Choroid plexus epithelial cell (primary cell): ENCODE data around the gene ZFP36L1.

ENCODE experiments used
- DNase-seq: peaks from one replicate; pipeline ENCODE4 v3.0.0-alpha.2; 2010; ENCODE audit warnings: low read depth
- H3K4me3 ChIP-seq: 2 replicates; pipeline ENCODE4 v1.5.1; 2011; ENCODE audit warnings: low read depth, mild to moderate bottlenecking, control low read depth, low read length, moderate library complexity
- TF ChIP-seq, protein P1 (sequence below): conservative IDR thresholded peaks from 2 replicates; pipeline ENCODE4 v1.5.1; 2011; ENCODE audit warnings: low read depth, mild to moderate bottlenecking, control low read depth, inconsistent platforms, low read length, moderate library complexity

The ZFP36L1 gene

DNA sequence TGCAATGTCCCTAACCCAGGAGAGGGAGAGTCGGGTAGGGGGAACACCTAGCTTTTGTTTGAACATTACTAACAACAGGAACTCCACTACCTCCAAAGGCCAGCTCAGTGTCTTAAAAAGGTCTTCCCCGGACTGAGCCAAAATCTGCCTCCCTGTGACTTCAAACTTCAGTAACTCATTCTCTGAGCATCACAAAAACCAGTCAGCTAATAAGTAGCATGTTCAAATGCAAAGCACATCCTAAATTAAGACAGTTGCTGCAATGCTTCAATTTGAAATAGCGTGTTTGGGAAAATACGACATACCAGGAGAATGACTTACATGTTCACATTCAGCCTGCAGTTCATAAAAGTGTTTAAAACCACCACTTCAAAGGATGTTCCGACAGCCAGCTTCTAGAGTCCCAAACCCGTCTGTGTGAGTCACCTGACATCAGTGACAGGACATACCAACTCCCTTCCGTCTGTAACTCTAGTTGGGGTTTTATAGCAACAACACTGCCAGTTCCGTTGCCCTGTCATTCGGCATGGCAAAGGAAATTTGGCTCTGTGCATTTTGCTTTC is 13.0 kb downstream of the ZFP36L1 start:
- H3K4me3 ChIP-seq, result no peak overlapping the region
- TF ChIP-seq, protein P1, sequence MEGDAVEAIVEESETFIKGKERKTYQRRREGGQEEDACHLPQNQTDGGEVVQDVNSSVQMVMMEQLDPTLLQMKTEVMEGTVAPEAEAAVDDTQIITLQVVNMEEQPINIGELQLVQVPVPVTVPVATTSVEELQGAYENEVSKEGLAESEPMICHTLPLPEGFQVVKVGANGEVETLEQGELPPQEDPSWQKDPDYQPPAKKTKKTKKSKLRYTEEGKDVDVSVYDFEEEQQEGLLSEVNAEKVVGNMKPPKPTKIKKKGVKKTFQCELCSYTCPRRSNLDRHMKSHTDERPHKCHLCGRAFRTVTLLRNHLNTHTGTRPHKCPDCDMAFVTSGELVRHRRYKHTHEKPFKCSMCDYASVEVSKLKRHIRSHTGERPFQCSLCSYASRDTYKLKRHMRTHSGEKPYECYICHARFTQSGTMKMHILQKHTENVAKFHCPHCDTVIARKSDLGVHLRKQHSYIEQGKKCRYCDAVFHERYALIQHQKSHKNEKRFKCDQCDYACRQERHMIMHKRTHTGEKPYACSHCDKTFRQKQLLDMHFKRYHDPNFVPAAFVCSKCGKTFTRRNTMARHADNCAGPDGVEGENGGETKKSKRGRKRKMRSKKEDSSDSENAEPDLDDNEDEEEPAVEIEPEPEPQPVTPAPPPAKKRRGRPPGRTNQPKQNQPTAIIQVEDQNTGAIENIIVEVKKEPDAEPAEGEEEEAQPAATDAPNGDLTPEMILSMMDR, result no peak
- peak; percentile 73 for DNase-seq

DNA sequence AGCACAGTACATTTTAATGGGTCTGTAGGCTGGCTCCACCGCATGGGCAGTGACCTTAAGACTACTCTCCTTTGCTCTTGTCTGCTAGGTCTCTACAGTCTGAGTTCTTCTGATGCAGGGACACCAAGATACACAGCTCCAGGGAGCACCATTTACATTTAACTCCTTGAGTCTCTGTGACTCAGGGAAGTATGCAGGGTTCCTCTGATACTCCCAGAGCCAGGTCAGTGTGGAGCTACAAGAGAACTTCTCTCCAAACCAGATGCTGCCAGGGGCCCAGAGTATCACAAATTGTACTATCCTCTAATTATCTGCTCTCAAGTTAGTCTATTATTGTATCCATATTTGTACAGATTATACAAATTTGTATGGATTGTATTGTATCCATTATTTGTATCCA is 15.2 kb downstream of the ZFP36L1 start:
- DNase-seq, result no peak
- no peak overlapping the region for H3K4me3 ChIP-seq
- TF ChIP-seq, protein P1, result no peak

DNA sequence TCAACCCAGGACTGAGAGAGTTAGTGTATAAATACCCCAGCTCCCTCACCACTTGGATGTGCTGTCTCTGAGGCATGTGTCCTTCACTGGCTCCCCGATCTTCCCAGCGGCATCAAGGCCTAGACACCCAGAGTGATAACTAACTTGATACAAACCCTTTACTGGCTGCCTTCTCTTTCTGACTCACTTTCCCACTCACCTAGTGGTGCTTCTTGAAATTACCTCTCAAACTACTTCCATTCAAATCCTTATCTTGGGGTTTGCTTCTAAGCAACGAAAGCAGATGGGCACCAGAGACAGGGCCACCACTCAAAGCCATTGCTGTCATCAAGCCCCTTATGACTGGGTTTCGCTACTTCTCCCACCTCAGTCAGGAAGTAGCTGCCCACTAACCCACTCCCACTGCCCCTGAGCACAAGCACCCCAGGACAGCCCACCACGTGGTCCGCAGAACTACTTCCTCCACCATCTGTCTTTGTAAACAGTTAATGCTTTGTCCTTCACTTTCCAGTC is 17.2 kb downstream of the ZFP36L1 start:
- DNase-seq, result no peak
- H3K4me3 ChIP-seq, result no peak overlapping the region
- TF ChIP-seq, protein P1, result peak; percentile 1

DNA sequence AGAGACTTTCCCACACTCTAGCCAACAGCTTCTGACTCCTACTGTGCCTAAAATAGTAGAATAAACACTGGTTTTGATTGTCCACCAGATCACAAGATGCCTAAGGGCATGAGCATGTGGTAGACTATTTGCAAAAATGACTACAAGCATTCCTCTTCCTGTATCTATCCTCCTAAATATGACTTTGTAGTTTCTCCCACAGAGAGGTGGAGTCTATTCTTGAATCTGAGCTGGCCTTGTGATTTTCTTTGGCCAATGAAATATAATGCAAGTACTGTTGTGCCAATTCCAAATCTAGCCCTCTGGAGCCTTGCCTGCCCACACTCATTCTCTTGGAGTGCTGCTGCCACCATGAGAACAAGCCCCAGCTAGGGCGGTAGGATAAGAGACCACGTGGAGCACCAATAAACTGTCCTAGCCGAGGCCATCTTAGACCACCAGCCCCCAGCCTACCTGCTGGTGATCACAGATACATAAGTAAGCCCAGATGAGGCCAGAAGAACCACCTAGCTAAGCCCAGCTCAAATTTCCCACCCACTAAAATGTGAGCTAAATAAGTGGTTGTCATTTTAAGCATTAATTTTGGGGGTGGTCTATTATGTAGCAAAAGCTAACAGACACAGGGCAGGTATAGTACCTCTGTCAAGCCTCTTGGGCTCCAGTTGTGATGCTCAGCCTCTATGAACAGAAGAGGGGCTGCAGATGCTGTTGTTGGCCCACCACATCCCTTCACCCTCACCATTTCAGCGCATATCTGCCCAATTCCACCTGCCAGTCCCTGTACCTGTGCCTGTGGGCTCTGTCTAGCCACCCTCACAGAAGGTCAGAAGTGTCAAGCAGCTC is 17.9 kb downstream of the ZFP36L1 start:
- no peak for DNase-seq
- TF ChIP-seq, protein P1, result no peak
- no peak overlapping the region for H3K4me3 ChIP-seq

DNA sequence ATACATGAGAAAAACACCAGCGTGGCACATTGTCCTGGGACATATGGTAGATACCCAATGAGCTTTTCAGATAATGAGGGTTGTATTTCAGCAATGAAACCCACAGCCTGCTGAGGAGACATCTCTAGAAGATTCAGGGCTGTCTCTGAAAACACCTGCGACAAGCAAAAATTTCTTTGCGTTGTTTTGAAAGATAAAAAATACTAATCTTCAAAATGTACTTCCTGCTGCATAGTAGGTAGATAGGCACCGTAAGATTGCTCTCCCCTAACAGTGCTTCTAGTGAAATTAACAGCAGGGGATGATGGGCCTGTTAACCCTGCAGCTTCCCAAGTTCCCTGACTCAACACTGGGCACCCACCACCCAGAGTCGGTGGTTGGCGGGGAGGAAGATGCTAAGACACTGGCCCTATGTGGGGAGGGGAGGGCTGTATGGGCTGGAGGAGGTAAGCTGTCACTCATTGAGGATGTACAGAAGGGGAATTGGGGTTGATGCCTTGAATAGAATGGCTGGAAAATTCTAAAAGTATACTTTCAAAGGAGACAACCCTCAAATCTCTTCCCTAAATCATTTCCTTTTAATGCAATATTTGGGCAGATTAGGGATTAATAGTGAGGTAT is 20.0 kb downstream of the ZFP36L1 start:
- DNase-seq, result no peak
- TF ChIP-seq, protein P1, result no peak
- H3K4me3 ChIP-seq, result no peak overlapping the region

DNA sequence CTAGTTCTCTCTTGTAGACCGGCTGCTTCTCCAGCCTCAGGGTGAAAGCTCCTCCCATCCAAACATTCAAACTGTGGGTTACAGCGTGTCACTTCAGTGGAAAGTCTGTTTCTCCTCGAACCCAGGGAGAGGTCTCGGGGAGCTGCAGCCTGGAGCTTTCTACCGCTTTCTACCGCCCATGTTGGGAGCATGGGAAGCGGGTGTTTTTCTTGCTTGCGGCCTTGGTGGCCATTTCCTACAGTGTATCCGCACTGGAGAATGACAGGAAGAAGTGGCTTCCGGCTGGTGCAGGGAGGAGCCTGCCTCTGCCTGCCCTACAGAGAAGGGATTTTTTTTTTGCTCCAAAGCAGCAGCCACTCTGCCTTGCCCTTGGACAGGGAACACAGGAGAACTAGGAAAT is 21.2 kb downstream of the ZFP36L1 start:
- TF ChIP-seq, protein P1, result no peak
- no peak overlapping the region for H3K4me3 ChIP-seq
- no peak for DNase-seq
